Measurements from ENCODE around the gene AZGP1.
"Not testable (repeated sequence)": the region's sequence is repeated elsewhere in the genome, so short reads cannot be mapped to it uniquely, and the experiment has no call there.

AZGP1 gene

GRCh38 chr7:99969298-99969697 lies 6.5 kb downstream of the AZGP1 start:
- no peak for DNase-seq (ENCODE audit: low read depth, low spot score)
- no peak overlapping the region for H3K4me3 ChIP-seq (ENCODE audit: low read length)

DNA sequence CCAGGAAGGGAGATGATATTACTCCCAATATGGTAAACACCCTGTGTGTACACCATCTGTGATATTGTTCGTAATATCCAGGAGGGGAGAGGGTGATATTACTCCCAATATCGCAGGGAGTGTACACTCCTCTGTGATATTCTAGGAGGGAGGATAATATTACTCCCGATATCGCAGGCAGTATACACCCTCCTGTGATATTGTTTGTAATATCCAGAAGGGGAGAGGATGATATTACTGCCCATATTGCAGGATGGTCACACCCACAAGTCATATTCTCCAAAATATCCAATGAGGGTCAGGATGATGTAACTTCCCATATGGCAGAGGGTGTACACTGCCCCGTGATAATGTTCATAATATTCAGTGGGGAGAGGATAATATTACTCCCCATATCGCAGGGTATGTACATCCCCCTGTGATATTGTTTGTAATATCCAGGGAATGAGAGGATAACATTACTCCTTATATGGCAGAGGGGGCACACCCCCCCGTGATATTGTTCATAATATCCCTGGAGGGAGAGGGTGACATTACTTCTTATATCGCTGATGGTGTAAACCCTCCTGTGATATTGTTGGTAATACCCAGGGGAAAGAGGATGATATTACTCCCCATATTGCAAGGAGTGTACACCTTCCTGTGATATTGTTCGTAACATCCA lies 17.1 kb downstream of the AZGP1 start:
- no peak for DNase-seq (ENCODE audit: low read depth, low spot score)
- no peak overlapping the region for H3K4me3 ChIP-seq (ENCODE audit: low read length)

DNA sequence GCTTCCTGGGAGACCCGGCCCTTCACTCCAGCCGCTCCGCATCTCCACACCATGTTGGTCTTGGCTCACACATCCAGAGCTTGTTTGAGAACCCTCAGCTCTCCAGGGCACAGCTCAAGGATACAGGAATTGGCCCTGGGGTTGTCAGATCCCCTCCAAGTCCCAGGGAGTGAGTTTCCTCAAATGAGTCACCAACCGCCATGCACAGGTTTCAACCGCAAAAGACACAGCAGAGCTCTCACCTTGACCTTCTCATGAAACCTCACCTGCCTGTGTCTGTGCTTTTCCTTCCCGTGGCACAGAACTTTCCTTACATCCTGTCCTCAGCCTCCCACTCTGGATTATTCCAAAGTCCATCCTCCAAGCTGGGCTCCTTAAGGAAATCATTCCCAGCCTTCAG lies 20.6 kb downstream of the AZGP1 start:
- H3K4me3 ChIP-seq (ENCODE audit: low read length) = no peak overlapping the region
- DNase-seq (ENCODE audit: low read depth, low spot score) = no peak

DNA sequence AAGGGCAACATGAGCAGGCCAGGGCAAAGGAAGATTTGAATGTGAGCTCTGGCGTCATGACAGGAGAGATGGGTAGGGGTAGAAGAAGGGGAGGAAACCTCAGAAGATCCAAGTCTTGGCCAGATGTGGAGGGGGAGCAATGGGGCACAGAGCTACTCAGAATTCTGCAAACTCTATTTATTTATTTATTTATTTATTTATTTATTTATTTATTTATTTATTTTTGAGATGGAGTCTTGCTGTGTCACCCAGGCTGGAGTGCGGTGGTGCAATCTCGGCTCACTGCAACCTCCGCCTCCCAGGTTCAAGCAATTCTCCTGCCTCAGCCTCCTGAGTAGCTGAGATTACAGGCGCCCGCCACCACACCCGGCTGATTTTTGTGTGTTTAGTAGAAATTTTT lies 21.2 kb downstream of the AZGP1 start:
- not testable (repeated sequence) for H3K4me3 ChIP-seq (ENCODE audit: low read length); DNase-seq (ENCODE audit: low read depth, low spot score)

DNA sequence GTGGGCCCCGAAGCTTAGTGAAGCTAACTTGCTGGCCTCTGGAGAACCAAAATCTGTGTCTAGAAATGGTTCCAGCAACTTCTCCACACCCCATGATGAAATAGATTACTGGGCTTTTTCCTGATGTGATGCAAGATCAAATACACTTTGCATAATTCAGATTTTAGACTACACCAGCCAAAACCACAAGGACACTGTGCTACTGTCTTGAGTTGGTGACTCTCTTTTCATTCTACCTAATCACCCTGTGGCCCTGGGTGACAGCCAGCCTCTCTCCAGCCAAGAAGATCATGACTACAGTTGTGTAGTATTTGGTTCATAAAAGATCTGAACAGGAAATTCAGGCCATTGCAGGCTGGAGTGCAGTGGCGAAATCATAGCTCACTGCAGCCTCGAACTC lies 22.2 kb downstream of the AZGP1 start:
- DNase-seq (ENCODE audit: low read depth, low spot score) = no peak
- no peak overlapping the region for H3K4me3 ChIP-seq (ENCODE audit: low read length)

DNA sequence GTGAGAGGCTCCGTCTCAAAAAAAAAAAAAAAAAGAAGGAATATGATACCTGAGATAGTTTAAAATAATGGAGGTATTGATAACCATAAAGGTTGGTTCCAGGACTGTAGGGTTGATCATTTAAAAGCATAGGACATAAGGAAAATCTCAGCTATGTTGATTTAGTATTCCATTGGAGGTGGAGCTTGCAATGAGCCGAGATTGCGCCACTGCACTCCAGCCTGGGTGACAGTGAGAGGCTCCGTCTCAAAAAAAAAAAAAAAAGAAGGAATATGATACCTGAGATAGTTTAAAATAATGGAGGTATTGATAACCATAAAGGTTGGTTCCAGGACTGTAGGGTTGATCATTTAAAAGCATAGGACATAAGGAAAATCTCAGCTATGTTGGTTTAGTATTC lies 23.2 kb downstream of the AZGP1 start:
- H3K4me3 ChIP-seq (ENCODE audit: low read length); DNase-seq (ENCODE audit: low read depth, low spot score): not testable (repeated sequence)

- H3K4me3 ChIP-seq (ENCODE audit: low read length); DNase-seq (ENCODE audit: low read depth, low spot score): not testable (repeated sequence)
Observed at GRCh38 chr7:99950819-99951218, 25.0 kb downstream of the AZGP1 start.

DNA sequence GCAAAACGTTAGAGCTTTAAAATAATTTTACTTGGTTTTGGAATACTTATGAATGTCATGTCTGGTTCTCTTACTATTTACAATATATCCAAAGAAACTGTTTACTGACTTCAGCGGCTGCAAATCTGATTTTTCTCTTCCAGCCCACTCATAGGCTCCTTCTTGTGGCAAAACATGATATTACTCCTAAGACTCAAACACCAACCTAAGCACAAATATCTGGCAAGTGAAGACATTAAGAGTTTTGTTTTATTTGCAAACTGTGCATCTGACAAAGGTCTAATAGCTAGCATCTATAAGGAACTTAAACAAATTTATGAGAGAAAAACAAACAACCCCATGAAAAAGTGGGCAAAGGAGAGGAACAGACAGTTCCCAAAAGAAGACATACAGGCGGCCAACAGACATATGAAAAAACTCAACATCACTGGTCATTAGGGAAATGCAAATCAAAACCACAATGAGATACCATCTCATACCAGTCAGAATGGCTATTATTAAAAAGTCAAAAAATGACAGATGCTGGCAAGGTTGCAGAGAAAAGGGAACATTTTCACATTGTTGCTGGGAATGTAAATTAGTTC lies 26.1 kb downstream of the AZGP1 start:
- peak; percentile 9 for DNase-seq (ENCODE audit: low read depth, low spot score)
- no peak overlapping the region for H3K4me3 ChIP-seq (ENCODE audit: low read length)

DNA sequence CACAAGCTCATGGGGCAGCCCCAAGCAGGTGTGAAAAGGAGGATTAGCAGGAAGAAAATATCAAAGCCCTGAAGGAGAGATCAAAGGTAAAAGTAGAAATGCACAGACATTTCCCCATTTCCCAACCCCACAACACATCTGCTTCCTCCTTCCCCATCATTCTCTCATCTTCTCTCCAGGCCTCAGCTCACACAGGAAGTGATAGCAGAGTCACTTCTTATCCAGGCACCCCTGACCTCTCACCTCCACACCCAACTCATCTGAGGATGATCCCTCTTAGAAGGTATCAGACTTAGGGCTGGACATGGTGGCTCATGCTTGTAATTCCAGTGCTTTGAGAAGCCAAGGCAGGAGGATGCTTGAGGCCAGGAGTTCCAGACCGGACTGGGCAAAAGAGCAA lies 28.2 kb downstream of the AZGP1 start:
- H3K4me3 ChIP-seq (ENCODE audit: low read length) = no peak overlapping the region
- no peak for DNase-seq (ENCODE audit: low read depth, low spot score)

- H3K4me3 ChIP-seq (ENCODE audit: low read length) = no peak overlapping the region
- DNase-seq (ENCODE audit: low read depth, low spot score) = no peak
Observed at GRCh38 chr7:99944497-99945070, 31.2 kb downstream of the AZGP1 start.

DNA sequence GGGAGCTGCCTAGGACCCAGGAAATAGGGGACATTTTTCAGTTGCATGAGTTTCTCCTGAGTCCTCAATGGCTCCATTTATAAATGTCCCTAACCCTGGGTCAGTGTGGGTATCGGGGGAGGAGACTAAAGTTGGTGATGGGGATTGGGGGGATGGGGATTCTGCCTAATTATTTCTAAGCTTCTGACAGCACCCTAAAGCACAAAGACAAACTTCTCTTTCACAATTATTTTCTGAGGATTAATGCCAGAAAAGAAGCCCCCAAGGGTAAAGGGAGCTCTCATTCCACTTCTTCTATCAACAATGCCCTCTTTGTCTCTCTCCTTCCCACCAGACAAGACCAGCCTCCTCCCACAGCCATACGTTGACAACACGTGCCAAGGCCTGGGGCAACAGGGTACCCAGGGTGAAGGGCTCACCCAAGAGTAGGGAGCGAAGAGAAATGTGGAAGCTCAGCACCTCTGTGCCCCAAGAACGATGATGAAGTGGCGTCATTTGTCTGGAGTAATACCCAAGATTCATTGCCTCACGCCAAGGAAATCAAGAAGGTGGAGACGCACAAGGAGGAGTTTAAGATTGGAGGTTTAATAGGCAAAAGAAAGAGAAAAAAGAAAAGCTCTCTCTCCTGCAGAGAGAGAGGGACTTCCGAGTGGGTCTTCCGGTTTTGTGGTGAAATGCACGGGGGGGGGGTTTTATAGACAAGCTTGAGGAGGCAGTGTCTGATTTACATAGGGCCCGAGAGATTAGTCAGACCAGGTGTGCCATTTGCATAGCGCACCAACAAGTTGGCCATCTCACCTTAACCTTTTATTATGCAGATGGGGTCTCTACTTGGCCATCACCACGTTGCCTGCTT lies 32.0 kb downstream of the AZGP1 start:
- H3K4me3 ChIP-seq (ENCODE audit: low read length) = no peak overlapping the region
- no peak for DNase-seq (ENCODE audit: low read depth, low spot score)

- no peak overlapping the region for H3K4me3 ChIP-seq (ENCODE audit: low read length)
- no peak for DNase-seq (ENCODE audit: low read depth, low spot score)
Observed at GRCh38 chr7:99938296-99938695, 37.5 kb downstream of the AZGP1 start.

DNA sequence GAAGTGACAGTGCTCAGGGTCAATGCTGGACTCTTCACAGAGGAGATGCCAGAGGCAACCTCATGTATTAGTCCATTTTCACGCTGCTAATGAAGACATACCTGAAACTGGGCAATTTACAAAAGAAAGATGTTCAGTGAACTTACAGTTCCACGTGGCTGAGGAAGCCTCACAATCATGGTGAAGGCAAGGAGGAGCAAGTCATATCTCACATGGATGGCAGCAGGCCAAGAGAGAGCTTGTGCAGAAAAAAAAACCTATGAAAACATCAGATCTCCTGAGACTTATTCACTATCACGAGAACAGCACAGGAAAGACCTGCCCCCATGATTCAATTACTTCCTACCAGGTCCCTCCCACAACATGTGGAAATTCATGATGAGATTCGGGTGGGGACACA lies 40.8 kb downstream of the AZGP1 start:
- not testable (repeated sequence) for H3K4me3 ChIP-seq (ENCODE audit: low read length)
- peak; percentile 12 for DNase-seq (ENCODE audit: low read depth, low spot score)

DNA sequence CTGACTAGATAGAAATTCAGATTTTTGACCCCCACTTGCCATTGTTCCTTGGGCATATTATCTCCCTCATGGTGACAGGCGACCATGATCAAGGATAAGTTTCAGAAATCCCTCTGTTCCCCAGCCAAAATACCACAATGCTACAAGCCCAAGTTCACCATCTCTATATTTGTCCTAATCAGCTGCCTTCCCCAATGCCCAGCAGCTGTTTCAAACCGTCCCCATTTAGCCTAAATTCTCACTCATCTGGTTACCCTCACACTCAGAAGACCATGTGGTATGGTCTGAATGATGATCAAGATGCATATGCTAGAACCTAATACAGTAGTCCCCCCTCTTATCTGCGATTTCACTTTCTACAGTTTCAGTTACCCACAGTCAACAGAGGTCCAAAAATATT lies 45.5 kb downstream of the AZGP1 start:
- H3K4me3 ChIP-seq (ENCODE audit: low read length) = no peak overlapping the region
- no peak for DNase-seq (ENCODE audit: low read depth, low spot score)

DNA sequence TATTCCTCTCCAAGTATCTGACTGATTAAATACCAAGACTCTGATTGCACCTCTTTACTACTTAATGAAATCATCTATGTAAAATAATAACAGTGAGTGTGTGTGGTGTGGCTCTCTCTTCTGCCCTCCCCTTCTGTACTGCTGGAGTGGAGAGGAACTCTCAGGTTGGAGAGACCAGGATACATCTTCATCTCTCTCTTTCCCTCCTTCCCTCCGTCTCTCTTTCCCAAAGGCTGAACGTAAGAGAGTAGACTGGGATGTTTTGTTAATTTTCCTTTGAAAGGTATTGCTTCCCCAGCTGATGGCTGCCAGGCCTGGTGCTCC lies 46.1 kb downstream of the AZGP1 start:
- no peak for DNase-seq (ENCODE audit: low read depth, low spot score)
- no peak overlapping the region for H3K4me3 ChIP-seq (ENCODE audit: low read length)

DNA sequence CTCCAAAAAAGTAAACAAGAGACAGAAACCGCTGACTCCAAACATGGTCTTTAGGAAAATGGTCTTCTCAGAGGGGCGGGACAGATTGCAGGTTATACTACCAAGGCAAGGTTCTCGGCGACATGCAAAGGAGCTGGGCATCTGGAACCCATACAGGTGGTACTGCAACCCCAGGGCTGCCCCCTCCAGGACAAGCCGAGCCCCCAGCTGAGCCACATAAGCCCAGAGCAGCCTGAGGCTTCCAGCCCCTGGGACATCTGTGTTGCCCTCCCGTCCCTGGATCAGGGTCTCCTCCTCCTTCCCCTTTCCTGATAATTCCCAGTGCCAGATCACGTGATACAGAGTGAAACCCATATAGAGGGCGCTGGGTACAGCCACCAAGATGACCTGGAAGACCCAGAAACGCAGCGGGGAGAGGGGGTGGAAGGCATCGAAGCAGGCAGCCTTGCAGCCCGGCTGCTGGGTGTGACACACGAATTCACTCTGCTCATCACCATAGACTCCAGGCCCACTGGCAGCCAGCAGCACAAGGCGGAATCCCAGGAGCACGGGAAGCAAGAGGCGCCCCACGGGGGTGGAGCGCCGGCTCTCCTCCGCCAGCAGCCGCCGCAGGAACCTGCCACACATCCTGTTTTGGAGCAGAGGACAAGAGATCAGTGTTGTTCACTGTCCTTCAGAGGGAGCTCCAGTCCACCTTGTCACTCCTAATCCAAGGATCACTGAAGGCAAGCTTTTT lies 46.7 kb downstream of the AZGP1 start, which contains the start of gene GJC3:
Gene GJC3 (minus strand): TSS at position 627 of the 736 bp plus-strand sequence. CDS start 0 bp downstream, at position 627.
- peak within 1 kb of the TSS; percentile 30 for H3K4me3 ChIP-seq (ENCODE audit: low read length)
- DNase-seq (ENCODE audit: low read depth, low spot score) = peak; percentile 22

GRCh38 chr7:99928188-99928587 lies 47.6 kb downstream of the AZGP1 start:
- no peak overlapping the region for H3K4me3 ChIP-seq (ENCODE audit: low read length)
- no peak for DNase-seq (ENCODE audit: low read depth, low spot score)

DNA sequence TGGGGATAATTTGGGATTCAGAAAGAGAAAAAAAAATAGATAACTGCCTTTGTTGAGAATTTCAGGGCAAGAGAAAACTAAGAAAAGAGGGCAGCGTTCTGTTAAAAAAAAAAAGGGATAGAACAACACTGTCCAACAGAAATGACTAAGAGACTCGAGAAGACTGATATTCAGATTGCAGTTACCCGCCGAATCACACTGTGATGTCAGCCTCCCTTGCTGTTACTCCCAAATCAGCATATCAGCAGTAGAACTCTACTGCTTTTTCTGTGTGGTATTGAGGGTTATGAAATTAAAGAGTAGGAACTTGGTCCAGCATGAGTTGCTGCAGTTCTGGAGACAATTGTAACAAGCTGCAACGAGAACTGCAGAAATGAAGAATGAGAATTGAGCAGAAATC lies 48.3 kb downstream of the AZGP1 start:
- no peak overlapping the region for H3K4me3 ChIP-seq (ENCODE audit: low read length)
- no peak for DNase-seq (ENCODE audit: low read depth, low spot score)

DNA sequence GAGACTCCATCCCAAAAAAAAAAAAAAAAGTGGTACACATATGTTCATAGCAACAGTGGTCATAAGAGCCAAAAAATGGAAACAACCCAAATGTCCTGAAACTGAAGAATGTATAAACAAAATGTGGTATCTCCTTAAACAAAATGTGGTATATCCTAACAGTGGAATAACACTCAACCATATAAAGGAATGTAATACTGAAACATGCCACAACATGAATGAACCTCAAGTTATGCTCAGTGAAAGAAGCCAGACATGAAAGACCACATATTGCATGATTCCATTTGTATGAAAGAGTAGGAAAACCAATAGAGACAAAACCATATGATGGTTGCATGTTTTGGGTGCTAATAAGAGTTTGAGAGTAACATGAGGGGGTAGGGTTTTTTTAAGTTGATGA lies 49.5 kb downstream of the AZGP1 start:
- H3K4me3 ChIP-seq (ENCODE audit: low read length) = no peak overlapping the region
- no peak for DNase-seq (ENCODE audit: low read depth, low spot score)
